ENCODE measurements around the gene NKD2.
"Not testable (repeated sequence)": the region's sequence is repeated elsewhere in the genome, so short reads cannot be mapped to it uniquely, and the experiment has no call there.

NKD2 gene

DNA sequence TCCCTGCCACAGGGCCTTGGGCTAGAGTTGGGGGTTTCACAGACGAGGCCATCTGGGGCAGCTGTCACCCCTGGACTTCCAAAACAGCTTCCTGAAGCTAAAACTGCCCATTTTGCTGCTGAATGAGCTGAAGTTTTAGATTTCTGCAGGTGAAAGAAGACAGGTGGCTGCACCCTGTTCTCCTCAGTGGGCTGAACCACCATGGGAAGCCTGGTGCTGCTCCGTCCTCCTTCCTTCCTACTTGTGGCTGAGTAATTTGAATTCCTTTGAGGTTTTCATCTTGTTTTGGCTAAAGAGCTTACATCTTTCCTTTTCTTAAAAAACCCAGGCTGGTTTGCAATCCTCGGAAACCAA is 5.3 kb downstream of the NKD2 start:
- no peak for DNase-seq (ENCODE audit: low read depth)

DNA sequence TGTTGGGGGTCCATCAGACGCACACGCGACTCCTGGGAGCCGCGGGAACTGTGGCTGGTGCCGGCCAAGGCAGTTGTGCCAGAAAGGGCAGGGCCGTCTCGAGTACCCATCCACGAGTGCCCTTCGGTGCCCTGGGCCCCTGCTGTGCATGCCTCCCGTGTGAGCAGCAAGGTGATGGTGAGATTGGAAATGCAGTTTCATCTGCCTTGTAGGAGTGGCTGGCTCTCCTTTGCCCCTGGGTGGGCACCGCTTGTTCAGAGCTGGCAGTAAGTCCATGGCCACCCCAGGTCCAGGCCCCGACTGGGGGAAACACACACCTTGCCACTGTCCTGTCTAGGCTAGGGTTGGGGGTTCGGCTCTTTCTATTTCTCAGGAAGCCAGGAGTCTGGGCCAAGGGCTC is 5.7 kb downstream of the NKD2 start:
- no peak for DNase-seq (ENCODE audit: low read depth)

DNA sequence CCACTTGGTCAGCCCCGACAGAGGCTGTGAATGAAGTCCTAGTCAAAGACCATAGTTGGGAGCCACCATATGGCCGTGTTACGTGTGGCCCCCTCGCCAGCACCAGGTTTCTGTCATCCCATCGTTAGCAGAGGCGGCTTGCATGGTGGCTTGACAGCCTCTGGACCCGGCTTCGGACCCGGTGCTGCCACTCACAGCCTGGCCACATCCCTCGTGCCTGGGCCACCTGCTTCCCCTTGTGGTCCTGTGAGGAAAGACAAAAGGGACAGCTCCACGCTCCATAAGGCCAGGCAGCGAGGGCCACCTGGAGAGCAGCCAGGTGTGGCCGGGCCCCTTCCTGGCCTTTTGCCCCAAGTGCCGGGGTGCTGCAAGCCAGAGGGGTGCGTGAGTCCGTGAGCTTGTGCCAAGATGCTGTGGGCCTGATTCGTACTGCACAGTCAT is 6.2 kb downstream of the NKD2 start:
- no peak for DNase-seq (ENCODE audit: low read depth)

DNA sequence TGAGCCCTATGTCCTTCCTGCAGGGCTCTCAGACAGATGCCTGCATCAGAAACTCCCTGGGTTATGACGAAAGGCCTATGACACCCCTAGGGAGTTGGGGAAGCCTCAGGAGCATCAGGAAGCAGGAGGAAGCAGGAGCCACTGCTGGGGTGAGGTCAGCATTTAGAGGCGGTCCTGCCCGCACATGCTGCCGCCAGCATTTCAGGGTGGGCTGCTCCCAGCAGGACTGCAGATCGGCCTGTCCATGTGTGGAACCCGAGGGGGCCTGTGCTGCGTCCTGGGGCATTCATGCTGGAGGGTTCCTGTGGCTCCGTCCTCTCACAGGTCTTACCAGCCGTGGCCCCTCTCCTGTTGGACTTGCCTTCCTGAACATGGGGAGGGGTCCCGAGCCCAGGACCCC is 6.9 kb downstream of the NKD2 start:
- DNase-seq (ENCODE audit: low read depth), result no peak

DNA sequence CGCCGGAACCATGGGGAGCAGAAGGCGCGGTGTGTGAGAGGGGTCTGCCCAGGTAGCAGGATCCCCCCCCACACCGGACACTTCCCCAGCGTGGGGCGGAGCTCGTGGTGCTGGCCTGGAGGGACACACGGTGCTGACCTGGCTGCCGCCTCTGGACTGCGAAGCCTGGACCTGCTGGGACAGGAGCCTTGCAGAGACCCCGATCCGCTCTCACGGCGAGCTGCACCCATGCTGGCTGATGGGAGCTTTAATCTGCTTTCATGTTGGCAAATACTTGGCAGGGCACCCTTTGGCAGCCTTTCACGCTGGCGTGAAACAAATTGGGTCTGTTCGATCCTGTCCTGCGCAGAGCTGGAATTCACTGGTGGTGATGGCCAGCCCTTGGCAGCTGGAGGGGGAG is 7.4 kb downstream of the NKD2 start:
- DNase-seq (ENCODE audit: low read depth), result no peak

DNA sequence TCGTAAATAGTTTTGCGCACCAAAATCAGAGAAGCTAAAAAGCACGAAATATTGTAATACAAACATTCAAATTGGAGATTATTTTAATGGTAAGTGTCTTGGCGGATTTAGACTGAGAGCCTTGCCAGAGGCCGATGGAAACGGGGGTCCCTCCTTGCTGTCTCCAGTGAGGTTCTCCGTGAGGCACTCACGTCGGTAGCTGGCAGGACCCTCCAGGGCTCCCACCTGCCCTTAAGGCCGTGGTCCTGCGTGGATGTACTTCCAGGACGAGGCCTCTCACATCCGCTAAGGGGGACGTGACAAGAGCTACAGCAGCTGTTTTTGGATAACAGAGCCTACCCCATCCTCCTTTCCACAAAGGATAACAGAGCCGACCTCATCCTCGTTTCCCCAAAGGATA is 7.9 kb downstream of the NKD2 start:
- no peak for DNase-seq (ENCODE audit: low read depth)

DNA sequence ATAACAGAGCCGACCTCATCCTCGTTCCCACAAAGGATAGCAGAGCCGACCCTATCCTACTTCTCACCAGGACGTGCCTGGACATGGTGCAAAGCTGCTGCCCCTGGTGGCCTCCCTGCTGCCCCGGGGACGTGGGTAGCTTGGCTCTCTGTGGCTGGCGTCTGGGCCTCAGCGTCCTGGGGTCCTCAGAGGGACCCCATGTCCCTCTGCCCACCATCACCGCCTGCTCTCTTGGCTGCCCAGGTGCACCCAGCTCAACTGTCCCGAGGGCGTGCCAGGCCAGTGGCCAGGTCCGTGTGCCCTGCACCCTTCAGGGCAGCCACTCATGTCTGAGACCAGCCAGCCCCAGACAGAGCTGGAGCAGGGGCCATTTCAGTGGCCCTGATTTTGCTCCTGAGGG is 8.5 kb downstream of the NKD2 start:
- DNase-seq (ENCODE audit: low read depth), result no peak

DNA sequence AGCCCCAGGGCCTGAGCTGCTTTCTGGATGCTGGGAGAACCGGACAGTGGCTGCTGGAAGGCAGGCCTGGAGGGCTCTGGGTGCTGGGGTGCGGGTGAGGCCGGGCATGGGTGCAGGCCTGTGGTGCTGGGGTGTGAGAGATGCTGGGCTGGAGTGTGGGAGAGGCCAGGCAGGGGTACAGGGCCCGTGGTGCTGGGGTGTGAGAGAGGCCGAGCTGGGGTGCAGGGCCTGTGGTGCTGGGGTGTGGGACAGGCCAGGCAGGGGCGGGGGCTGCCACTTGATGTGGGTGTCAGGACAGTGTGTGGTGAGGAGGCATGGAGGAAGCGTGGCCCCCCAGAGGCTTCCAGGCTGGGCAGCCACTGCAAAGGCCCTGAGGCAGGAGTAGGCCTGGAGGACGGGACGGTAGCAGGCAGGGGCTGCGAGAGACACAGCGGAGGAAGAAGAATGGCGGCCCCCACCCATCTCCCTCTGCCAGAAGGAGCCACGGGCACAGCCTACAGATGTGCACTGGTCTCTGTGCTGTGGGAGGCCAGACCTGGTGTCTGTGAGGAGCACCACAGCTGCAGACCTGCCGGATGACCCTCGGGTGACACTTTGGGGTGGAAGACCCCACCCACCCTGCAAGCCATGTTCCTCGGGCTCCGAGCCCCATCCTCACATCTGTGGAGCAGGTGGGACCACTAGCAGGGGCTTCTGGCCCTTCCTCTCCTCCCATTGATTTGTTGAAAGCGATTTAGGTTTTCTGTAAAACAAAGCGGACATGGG is 9.3 kb downstream of the NKD2 start:
- no peak for DNase-seq (ENCODE audit: low read depth)

DNA sequence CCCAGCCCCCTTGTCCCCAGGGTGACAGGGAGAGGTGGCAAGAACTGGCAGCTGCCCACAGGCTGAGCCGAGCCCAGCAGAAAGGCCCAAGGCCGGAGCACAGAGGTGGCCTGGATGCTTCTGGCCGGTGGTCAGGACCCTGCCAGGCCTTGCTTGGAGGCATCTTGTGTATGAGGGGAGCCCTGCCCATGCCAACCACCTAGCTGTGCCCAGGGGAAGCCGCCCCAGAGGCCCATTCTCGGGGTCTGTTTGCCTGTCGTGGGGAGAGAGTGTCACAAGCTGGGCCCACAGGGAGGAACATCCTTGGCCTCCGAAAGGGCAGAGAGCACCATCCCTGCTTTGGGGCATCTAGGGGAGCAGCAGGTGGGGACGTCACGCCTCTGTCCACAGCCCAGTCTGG is 10.0 kb downstream of the NKD2 start:
- DNase-seq (ENCODE audit: low read depth), result no peak

DNA sequence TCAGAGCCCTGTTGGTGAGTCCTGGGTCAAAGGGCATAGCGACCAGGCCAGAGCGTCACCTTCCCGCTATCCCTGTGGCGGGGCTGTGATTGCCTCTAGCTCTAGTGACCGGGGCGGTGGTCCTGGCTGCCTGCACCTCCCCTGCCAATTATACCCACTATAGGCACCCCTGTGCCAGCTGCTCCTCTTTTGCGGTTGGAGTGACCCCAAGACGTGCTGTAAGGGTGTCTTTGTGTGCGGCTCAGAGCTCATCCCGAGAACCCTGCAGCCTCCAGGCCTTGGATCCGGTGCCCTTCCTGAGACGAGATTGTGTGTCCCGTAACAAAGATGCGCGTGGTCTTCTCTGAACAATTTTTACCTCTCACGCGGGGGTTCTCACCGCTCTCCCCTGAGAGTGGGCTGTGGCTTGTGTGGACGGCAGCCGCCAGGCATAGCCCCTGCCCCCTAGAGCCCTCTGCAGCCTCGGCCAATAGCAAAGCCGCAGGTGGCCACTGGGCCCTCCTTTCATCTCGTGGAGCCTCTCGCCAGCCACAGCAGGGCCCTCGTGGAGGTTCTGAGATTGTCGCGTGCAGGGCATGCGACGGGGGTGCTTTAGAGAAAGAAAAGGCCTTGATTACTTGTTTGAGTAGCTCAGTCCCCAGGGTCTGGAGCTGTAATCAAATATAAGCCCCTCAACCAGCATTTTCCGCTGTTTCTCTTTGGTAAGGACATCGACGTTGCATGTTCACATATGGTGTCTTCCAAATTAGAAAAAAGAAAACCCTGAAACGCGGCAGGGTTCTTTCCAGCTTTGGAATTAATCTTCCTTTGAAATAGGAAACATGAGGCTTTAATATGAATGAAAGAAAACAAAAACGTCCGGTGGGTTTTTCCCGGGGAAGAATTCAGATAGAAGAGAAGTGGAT is 10.7 kb downstream of the NKD2 start:
- DNase-seq (ENCODE audit: low read depth), result no peak

DNA sequence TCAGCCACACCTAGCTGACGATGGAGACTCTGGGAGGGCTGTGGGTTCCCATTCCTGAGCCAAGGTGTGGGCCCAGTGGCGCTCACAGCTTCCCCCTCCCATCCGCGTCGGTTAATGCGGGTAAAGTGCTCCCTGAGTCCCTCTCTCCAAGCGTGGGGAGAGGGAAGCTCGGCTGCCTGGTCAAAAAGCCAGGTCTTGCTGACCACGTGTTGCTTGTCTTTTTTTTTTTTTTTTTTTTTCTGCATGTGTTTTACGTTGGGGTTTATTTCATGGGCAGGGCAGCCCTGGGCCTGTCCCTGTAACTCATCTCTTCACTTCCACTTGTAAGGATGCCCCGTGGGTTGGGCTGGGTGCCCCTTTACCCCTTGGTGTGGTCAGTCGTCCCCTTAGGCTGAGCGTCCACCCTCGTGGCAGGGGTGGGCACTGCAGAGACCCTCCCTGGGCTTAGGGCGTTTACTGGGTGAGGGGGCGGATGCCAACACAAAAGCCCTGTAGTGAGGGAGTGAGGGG is 11.9 kb downstream of the NKD2 start:
- no peak for DNase-seq (ENCODE audit: low read depth)

DNA sequence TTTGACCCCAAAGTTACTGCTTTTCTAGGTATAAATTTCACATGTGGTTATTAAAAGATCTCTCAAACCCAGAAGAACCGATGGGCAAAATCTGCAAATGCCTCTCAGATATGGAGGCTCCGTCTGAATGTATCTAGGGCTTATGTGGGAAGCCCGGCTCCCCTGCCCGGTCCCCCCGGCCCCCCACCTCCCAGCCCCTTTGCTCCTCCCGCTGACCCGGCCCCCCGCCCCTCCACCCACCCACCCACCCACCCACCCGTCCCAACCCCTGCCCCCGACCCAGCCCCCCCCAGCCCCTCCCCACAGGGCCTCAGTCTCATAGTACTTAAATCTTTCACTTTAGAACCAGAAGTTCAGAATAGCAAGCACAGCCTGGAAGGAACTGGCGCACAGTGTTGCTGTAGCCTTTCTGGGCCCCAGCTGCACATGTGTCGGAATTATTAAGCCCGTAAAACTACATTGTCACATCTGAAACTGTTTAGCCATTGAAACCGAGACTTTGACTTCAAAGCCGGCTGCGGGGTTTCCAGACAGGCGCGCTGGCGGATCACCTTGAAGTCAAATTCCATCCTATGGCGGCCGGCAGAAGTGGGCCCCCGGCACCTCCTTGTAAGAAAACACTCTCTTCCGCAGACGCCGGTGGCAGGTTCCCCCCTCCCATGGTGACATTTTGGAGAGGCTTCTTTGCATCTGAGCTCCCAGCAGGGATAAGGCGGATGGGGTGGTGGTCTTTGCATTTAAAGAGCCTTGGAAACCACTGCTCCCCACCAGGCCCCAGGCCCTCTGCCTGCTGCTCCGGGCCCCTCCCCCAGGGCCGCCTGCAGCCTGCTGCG is 12.8 kb downstream of the NKD2 start:
- peak; percentile 17 for DNase-seq (ENCODE audit: low read depth)

DNA sequence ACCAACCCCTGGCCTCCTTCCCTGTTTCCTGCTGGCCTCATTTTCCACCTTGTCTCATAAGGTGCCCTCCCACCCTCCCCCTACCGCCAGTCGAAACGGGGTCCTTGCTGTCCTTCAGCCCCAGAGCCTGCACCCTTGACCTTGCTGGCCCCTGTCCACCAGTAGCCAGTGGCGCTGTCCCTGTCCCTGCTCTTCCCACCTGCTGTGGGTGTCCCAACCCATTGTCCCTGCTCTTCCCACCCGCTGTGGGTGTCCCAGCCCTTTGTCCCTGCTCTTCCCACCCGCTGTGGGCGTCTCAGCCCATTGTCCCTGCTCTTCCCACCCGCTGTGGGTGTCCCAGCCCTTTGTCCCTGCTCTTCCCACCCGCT is 13.4 kb downstream of the NKD2 start:
- DNase-seq (ENCODE audit: low read depth), result not testable (repeated sequence)

DNA sequence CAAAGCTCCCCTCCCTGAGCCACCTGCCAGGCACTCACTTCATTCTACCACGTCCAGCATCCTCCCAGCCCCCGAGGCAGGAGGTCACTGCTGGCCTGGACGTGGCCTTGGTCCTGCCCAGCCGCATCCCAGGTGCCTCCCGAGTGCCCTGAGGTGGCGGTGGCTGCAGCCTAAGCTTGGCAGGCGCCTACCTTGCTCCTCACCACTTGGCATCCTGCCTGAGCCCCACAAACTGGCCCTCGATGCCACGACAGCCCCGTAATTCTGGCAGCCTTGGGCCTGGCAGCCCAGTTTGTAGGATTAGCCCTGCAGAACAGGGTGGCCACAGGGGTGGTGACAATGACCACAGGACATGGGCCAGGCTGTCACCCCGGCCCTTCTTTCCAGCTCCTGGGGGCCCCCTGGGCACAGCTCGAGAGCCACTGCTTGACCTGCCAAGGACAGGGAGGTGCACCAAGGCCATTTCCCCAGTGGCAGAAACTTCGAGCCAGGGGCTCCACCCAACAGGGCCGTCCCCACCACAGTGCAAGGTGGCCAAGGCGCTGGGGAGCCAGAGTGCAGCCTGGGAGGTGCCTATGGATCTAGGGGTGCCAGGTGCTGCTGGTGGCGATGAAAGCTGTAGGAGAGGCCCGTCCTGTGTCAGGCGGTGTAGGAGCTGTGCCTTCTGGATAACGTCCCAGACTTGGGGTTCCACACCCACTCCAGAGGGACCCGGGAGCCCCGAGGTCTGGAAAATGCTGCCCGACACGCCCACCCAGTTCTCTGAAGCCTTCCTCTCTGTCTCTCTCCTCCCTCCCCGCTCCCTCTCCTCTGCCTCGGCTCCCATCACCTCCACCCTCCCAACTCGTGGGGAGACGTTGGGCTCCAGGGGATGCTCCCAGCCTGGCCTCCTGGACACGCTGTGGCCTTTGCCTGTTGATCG is 18.4 kb downstream of the NKD2 start:
- no peak for DNase-seq (ENCODE audit: low read depth)

DNA sequence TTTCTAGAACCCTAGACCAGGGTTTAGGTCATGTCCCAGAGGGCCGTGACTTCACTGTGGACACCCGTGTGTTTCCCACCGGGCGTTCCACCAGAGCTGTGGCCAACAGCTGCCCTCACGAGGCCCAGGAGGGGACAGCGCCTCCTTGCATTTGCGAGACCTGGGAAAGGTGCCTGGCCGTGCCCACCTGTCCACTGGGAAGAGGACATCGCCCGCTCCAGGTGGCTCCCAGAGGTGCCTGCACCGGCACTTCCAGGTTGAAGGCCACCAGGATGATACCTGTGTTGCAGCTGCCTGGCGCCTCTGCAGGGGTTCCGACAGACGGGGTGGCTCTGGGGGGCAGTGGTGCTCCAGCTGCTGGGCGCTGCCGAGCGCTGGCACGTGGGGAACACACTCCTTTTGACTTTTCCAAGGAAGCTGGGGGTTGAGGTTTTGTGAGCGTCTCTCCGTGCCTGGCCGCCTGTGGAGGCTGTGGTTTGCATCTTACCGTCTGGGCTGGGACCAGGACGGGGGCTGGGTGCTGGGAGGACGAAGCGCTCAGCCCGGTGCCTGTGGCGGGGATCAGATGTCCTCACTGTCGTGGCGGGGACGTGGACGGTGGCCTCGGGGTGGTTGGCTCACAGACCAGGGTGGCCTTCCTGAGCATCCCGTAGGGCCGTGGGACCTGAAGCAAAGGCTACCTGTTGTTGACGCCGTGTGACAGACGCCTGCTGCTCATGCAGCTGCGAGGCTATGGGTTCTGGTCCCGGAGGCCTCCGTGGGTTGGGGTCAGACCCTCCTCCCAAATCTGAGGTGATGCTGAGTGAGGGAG is 19.2 kb downstream of the NKD2 start:
- DNase-seq (ENCODE audit: low read depth), result no peak

DNA sequence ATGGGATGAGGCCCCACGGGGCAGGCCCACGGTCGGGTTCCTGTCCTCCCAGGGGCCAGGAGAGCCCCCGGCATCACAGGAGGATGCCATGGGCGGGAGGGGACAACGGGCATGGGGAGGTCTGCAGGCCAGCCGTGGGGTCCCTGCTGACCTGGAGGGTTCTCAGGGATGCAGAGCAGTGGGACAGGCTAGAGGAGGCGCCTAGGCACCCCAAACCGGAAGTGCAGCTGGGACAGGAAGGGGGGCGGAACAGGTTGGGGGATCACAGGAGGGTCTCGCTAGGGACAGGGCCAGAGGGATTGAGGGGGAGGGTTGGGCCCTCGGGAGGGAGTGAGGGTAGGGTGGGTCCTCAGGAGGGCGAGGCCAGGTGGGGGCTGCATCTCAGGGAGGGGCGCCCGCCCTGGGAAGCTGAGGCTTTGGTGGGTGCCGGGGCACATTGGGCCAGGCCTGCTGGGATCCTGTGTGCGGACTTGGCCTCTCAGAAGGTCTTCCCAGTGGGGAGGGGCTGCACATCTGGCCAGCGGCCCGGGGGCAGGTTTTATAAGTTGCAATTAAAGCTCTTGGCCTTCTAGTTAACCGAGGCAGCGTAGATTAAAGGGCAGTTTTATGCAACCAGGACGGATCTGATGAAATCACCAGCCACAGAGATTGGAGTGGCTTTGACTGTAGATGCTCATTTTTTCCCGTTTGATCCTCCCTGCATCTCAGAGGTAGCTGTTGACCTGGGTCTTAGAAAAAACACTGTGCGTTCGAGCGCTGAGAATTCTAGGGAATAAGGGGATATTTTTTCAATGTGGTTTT is 20.1 kb downstream of the NKD2 start:
- DNase-seq (ENCODE audit: low read depth), result no peak

DNA sequence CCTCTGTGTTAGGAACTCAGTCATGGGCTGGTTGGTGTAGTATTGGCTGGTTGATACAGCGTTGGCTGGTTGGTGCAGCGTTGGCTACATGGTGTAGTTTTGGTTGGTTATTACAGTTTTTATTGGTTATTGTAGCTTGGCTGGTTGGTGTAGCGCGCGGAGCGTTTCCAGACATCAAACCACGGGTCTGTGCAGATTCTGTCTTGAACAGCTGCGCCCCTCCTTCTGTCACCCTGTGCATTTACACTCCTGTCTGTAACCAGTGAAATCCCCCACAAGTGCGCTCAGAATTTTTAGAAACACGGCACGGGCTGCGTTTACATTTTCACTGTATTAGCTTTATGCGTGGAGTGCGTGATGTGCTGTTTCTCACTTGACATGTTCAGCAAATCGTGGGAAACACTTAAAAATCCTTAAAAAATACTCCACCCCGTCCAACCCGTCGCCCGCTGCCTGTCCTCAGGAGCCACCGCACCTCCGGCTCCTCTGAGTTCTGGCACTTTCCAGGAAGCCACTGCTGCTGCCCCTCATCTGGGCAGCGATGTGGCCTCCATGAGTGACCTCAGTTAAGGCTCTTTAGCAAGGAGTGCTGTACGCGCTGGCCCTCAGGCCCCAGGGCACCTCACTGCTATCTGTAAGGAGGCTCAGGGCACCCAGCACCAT is 20.8 kb downstream of the NKD2 start:
- no peak for DNase-seq (ENCODE audit: low read depth)

DNA sequence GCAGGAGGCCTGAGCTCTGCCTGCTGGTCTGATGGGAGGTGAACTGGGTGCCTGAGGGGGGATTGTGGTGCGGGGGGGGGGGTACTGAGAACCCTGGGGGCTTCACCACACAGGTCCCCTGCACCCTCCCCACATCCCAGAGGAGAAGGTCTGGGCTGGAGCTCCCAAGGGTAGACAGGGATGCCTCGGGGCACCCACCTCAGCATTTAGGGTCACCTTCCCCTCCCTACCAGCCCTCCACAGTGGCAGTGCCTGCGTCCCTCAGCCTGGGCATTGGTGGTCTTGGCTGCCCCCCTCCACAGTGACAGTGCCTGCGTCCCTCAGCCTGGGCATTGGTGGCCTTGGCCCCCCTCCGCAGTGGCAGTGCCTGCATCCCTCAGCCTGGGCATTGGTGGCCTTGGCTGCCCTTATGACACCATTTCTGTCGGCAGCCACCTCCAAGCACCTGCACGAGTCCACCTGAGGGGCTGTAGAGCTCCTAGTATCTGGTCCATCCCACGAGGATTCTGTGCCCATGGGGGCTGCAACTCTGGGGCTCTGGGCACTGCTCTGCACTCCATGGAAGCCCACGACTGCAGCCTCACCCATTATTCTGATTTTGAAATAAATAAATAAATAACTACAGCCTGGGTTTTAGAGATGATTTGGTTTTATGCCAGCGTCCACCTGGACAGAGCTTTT is 21.5 kb downstream of the NKD2 start:
- DNase-seq (ENCODE audit: low read depth), result no peak
